Fibroblast of skin of back (primary cell): ENCODE data around the gene ZNF396.

ENCODE experiments used
- DNase-seq: peaks from one replicate; pipeline ENCODE4 v3.0.0-alpha.2; 2013

The ZNF396 gene

GRCh38 chr18:35379421-35379820 lies 2.3 kb upstream of the ZNF396 start:
- no peak for DNase-seq

DNA sequence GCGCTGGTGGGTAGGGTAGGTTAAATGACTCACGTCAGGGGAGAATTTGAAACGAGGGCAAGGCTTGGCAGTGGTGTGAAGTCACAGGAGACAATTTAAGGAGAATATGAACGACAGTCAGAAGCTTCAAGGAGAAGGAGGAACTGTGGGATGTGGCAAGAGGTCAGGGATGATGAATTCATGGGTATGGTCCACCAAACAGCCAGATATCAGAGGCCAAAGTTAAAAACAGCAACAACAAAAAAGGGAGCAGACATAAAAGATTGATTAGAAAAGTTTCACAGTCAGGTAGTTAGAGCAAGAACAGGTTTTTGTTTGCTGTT lies 1.4 kb upstream of the ZNF396 start:
- DNase-seq, result no peak

- peak; percentile 60 for DNase-seq
These were observed 887 bp upstream of the ZNF396 start for GRCh38 chr18:35377875-35378573.

- DNase-seq, result no peak
These were observed 770 bp downstream of the ZNF396 start for GRCh38 chr18:35376393-35376741.

DNA sequence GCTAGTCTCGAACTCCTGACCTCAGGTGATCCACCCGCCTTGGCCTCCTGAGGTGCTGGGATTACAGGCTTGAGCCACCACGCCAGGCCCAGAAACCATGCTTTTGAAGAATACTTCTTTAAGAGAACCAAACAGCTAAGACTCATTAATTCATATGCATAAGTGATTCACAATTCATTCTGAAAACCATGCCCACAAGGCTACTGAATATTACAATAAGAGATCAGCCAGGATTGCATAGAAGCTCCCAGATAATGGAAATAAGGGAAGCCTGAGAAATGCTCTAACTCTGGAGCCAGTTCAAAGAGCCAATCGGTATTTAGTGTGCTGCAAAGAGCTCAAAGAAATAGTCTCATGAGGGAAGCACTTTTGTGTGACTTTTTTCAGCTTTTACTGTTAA lies 2.4 kb downstream of the ZNF396 start:
- DNase-seq, result no peak

- DNase-seq, result peak; percentile 74
These were observed 5.5 kb downstream of the ZNF396 start for GRCh38 chr18:35371412-35372195.

DNA sequence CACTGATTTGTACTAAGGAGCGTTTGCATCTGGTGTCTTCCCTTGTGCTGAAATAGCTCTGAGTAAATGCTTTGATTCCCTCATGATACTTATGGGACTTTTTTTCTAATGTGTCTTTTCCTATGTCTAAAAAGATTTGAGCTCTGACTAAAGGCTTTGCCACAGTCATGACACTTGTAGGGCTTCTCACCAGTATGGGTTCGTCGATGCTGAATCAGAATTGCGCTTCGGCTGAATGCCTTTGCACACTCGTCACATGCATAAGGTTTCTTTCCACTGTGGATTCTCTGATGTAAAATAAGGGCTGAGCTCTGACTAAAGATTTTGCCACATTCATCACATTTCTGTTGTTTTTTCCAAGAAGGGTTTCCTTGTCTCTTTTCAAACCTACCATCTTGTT lies 8.0 kb downstream of the ZNF396 start:
- DNase-seq, result no peak

DNA sequence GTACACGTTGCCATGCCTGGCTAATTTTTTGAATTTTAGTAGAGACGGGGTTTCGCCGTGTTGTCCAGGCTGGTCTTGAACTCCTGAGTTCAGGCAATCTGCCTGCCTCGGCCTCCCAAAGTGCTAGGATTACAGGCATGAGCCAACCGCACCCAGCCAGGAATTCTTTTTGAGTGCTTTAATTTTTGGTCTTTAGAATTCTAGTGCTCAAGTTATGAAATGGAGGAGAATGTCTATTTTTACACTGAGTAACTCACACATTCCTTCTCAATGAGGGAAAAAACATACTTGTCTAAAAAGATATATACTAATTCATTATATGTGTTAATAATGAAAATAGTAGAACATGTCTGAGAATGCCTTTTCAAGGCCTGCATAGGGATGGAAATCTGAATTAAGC lies 8.5 kb downstream of the ZNF396 start:
- peak; percentile 51 for DNase-seq

DNA sequence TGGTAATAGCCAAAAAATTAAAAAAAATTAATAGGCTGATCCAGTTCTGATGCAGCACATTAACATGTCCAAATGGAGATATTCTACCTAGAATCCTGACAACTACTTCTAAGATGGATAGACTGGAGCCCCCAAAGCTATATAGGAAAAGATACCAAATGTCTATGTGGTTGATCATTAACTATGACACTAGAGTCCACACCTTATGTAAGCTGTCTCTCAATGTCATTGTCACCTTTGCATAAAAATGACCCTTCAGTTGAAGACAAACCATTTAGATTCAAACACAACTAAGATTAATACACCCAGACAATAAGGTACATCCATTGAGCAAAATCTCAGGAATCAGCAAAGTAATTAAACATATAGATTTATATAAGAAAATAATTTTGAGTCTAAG lies 14.6 kb downstream of the ZNF396 start:
- no peak for DNase-seq

GRCh38 chr18:35361570-35362321 lies 15.4 kb downstream of the ZNF396 start:
- no peak for DNase-seq

GRCh38 chr18:35355140-35355618 lies 22.0 kb downstream of the ZNF396 start:
- DNase-seq, result peak; percentile 83

- DNase-seq, result no peak
These were observed 24.4 kb downstream of the ZNF396 start for GRCh38 chr18:35352778-35353177.

DNA sequence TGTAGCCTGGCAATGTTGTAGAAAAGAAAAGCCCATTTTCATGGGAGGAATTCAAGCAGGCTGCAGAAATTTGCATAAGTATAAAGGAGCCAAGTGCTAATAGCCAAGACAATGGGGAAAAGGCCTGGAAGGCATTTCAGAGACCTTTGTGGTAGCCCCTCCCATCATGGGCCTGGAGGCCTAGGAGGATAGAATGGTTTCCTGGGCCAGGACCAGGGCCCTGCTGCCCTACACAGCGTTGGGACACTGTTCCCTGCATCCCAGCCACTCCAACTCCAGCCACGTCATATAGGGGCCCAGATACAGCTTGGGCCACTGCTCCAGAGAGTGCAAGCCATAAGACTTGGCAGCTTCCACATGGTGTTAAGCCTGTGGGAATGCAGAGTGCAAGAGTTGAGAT lies 24.9 kb downstream of the ZNF396 start:
- DNase-seq, result no peak

GRCh38 chr18:35348001-35348400 lies 29.1 kb downstream of the ZNF396 start:
- DNase-seq, result no peak

GRCh38 chr18:35345950-35346349 lies 31.2 kb downstream of the ZNF396 start:
- DNase-seq, result no peak

- no peak for DNase-seq
These were observed 31.6 kb downstream of the ZNF396 start for GRCh38 chr18:35345460-35345921.

- DNase-seq, result no peak
These were observed 32.2 kb downstream of the ZNF396 start for GRCh38 chr18:35344736-35345459.

- peak; percentile 94 for DNase-seq
These were observed 33.0 kb downstream of the ZNF396 start, which contains the start of gene ZNF24 for GRCh38 chr18:35343936-35344735. Gene ZNF24 (minus strand): TSS chr18:35344420. CDS start chr18:35340650, 3,770 bp downstream.

- no peak for DNase-seq
These were observed 33.6 kb downstream of the ZNF396 start for GRCh38 chr18:35343488-35343935.

- DNase-seq, result no peak
These were observed 39.9 kb downstream of the ZNF396 start for GRCh38 chr18:35337286-35337685.

DNA sequence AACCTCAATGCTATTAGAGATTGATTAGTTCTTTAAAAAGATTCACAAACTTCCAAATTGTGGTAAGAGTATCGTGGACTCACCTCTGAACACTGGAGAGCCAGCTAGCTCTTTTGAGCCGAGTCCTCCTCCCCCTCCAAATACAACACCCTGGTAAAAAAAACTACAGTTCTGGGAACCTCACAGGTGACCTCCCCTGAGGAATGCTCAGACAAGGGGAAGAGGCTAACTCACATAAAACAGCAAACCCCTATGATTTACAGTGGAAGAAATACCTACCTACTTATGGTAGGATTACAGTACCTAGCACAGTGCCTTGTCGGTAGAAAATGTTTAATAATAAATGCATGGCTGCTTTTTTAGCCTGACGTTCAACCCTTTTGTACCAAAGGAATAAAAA lies 41.3 kb downstream of the ZNF396 start:
- no peak for DNase-seq

GRCh38 chr18:35334821-35335220 lies 42.3 kb downstream of the ZNF396 start:
- DNase-seq, result peak; percentile 70
